NB4 (cell line): ENCODE data around the gene SCAI.

Experiments used
- MYC ChIP-seq: IDR thresholded peaks from 2 replicates; pipeline ENCODE4 v1.6.1; 2011; ENCODE audit warnings: low read depth, low read length
- TF ChIP-seq, protein P1 (sequence below): IDR thresholded peaks from one replicate; pipeline ENCODE4 v1.5.1; 2012; ENCODE audit warnings: low read depth, low read length

DNA sequence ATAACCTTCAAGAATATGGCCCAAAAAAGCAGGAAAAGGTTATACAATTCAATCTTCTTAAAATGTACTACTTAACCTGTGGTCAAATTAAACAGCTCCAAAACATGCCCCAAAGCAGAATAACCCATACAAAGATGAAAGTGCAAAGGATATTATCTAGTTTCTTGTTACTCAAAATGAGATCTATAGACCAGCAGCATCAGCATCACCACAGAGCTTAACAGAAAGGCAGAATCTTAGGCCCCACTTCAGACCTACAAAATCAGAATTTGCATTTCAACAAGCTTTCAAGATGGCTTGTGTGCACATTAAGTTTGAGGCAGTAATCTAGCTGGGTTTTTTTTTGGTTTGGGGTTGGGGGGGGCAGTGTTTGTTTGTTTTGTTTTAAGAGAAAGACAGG is 54.0 kb downstream of the SCAI start:
- TF ChIP-seq MYC = no peak
- TF ChIP-seq, protein P1, sequence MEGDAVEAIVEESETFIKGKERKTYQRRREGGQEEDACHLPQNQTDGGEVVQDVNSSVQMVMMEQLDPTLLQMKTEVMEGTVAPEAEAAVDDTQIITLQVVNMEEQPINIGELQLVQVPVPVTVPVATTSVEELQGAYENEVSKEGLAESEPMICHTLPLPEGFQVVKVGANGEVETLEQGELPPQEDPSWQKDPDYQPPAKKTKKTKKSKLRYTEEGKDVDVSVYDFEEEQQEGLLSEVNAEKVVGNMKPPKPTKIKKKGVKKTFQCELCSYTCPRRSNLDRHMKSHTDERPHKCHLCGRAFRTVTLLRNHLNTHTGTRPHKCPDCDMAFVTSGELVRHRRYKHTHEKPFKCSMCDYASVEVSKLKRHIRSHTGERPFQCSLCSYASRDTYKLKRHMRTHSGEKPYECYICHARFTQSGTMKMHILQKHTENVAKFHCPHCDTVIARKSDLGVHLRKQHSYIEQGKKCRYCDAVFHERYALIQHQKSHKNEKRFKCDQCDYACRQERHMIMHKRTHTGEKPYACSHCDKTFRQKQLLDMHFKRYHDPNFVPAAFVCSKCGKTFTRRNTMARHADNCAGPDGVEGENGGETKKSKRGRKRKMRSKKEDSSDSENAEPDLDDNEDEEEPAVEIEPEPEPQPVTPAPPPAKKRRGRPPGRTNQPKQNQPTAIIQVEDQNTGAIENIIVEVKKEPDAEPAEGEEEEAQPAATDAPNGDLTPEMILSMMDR = no peak
